Measurements from ENCODE around the gene AP1M1. TPM values are rescaled to one million over a fixed set of nuclear protein-coding genes. Genes with fewer than 3 reads are reported as not detected.
"Not testable (repeated sequence)": the region's sequence is repeated elsewhere in the genome, so short reads cannot be mapped to it uniquely, and the experiment has no call there.

The AP1M1 gene
- total RNA-seq, 1 donor: 43.8 TPM

DNA sequence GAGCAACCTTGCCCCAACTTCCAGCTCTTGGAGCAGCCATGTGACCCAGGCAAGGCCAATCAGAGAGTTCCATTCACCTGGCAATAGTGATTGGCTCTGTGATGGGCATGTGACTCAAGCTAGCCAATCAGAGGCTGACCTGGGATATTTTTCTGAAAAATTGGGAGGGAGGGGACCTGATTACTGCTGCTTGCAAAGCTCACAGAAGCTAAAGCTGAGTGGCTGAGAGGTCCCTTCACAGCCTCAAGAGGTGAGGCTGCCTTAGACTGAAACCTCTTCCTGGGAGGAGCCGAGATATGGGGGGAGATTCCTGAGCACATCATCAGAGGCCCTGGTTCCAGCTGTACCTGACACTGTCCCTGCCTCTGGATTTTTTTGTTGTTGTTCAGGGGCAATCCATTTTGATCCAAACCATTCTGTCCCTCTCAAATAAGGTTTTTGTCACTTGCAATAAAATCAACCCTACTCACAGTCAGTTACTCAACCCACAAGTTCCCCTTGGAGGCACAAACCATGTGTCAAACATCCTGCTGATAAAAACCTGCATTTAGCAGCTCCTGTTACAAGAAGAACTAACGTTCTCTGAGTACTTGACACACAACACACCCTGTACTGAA, 29.1 kb upstream of the AP1M1 start:
- Histone ChIP-seq H3K9me3 (ENCODE audit: low read depth, low read length) (no peaks in the 10 kb centered on the region), H3K4me3 (ENCODE audit: low read length) (no peak overlapping the region)

DNA sequence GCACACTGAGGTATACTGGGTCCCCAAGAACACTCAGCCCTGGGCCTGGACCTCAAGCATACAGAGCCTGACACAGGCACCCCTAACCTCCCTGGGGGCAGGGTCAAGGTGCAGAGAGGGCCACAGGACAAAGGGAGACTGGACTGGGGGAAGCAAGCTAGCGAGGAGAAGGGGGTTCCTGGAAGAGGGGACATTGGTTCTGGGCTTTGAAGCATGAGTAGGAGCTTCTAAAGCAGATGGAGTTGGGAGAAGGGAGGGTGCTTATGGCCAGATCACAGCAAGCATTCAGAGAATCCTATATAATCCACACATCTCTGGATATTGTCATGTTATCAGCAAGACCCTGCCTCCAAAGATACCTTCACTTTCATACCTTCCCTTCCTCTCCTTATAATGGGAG, 27.6 kb upstream of the AP1M1 start:
- Histone ChIP-seq H3K9me3 (ENCODE audit: low read depth, low read length) (no peaks in the 10 kb centered on the region), H3K4me3 (ENCODE audit: low read length) (no peak overlapping the region), H3K4me1 (ENCODE audit: insufficient read depth, low read length) (peaks cover 22% of the 10 kb centered on the region), H3K27me3 (ENCODE audit: insufficient read depth, low read length) (no peaks in the 10 kb centered on the region)

More for the DNA sequence above, 29.1 kb upstream of the AP1M1 start:
- peaks cover 22% of the 10 kb centered on the region for H3K4me1 ChIP-seq (ENCODE audit: insufficient read depth, low read length)
- H3K27me3 ChIP-seq (ENCODE audit: insufficient read depth, low read length): no peaks in the 10 kb centered on the region

DNA sequence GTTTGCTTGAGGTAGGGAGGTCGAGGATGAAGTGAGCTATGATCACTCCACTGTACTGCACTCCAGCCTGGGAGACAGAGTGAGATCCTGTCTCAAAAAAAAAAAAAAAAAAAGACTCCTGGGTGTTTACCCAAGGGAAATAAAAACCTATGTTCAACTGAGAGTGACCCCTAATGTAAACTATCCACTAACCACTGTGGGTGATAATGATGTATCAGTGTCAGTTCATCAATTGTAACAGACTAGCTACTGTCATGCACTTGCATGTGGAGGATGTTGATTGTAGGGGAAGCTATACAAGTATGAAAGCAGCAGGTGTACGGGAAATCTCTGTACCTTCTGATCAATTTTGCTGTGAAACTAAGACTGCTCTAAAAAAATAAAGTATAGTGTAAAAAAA, 21.8 kb upstream of the AP1M1 start:
- Histone ChIP-seq H3K4me3 (ENCODE audit: low read length) (no peak overlapping the region), H3K4me1 (ENCODE audit: insufficient read depth, low read length) (peaks cover 6% of the 10 kb centered on the region), H3K9me3 (ENCODE audit: low read depth, low read length) (no peaks in the 10 kb centered on the region)

DNA sequence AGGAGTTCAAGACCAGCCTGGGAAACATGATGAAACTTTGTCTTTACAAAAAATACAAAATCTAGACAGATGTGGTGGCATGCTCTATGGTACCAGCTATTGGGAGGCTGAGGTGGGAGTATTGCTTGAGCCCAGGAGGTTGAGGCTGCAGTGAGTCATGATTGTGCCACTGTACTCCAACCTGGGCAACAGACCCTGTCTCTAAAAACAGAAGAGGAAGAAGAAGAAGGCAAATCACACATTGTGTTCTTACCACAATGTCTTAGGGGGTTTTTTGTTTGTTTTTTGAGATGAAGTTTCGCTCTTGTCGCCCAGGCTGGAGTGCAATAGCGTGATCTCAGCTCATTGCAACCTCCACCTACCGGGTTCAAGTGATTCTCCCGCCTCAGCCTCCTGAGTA, 18.8 kb upstream of the AP1M1 start:
- H3K4me1 ChIP-seq (ENCODE audit: insufficient read depth, low read length): peaks cover 14% of the 10 kb centered on the region
- H3K4me3 ChIP-seq (ENCODE audit: low read length); H3K27me3 ChIP-seq (ENCODE audit: insufficient read depth, low read length); H3K9me3 ChIP-seq (ENCODE audit: low read depth, low read length): not testable (repeated sequence)

More for the DNA sequence above, 21.8 kb upstream of the AP1M1 start:
- no peaks in the 10 kb centered on the region for H3K27me3 ChIP-seq (ENCODE audit: insufficient read depth, low read length)

DNA sequence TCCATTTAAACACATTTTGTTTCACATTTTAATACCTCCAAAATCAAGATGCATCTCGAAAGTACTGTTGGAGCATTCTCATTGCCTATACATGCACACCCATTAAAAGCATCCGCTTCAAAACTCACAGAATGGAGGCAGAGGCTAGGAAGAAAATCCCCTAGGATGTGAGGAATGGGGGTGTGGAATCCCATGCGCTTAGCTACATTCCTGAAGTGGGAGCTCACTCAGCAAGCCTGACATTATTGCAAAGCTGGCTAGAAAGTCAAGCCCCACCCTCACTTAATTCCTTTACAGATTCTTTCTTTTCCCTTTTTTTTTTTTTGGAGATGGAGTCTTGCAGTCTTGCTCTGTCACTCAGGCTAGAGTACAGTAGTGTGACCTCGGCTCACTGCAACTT, 17.1 kb upstream of the AP1M1 start:
- no peaks in the 10 kb centered on the region for H3K9me3 ChIP-seq (ENCODE audit: low read depth, low read length)

DNA sequence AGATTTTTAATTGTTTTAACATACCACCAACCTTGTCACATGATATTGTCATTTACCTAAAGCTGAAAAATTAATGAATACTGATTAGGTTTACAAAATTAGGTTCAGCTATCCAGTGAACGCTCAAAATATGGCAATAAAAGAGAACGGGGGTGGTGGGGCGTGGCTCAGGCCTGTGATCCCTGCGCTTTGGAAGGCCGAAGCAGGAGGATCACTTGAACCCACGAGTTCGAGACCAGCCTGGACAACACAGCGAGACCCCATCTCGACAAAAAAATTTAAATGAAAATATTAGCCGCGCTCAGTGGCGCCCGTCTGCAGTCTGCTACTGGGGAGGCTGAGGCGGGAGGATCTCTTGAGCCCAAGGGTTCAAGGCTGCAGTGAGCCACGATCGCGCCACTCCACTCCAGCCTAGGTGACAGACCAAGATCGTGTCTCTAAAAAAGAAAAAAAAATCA, 13.0 kb upstream of the AP1M1 start:
- Histone ChIP-seq H3K4me3 (ENCODE audit: low read length) (peak overlapping the region; percentile 86), H3K4me1 (ENCODE audit: insufficient read depth, low read length) (peaks cover 30% of the 10 kb centered on the region), H3K9me3 (ENCODE audit: low read depth, low read length) (no peaks in the 10 kb centered on the region), H3K27me3 (ENCODE audit: insufficient read depth, low read length) (no peaks in the 10 kb centered on the region)

More for the DNA sequence above, 17.1 kb upstream of the AP1M1 start:
- Histone ChIP-seq H3K27me3 (ENCODE audit: insufficient read depth, low read length) (no peaks in the 10 kb centered on the region), H3K4me3 (ENCODE audit: low read length) (no peak overlapping the region), H3K4me1 (ENCODE audit: insufficient read depth, low read length) (peaks cover 17% of the 10 kb centered on the region)

DNA sequence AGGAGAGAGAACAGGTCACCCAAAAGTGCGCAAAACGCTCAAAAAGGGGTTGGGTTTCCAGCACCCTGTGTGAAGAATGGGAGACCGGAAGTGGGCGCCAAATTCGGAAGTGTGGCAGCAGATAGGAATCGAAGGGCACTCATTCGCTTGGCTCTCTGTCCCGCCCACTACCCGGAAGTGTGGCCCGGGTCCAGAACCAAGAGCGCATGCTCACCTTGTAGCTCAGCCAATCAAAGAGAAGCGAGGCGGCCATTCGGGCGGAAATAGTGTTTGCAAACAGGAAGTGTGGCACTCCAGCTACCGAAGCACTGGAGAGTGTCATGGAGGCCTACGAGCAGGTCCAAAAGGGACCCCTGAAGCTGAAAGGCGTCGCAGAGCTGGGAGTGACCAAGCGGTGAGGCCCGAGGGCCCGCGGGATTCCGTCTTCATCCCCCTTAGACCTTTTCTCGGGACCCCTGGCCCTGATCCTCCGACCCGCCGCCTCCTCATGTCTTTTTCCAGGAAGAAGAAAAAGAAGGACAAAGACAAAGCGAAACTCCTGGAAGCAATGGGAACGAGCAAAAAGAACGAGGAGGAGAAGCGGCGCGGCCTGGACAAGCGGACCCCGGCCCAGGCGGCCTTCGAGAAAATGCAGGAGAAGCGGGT, 12.5 kb upstream of the AP1M1 start, which contains the start of gene FAM32A:
TSS of gene FAM32A (plus strand) at position 288 of the 645 bp plus-strand sequence. CDS start at position 321, 33 bp downstream.
- Histone ChIP-seq H3K4me3 (ENCODE audit: low read length) (peak within 1 kb of the TSS; percentile 86), H3K4me1 (ENCODE audit: insufficient read depth, low read length) (peaks cover 30% of the 10 kb centered on the region), H3K27me3 (ENCODE audit: insufficient read depth, low read length) (no peaks in the 10 kb centered on the region), H3K9me3 (ENCODE audit: low read depth, low read length) (no peaks in the 10 kb centered on the region)

DNA sequence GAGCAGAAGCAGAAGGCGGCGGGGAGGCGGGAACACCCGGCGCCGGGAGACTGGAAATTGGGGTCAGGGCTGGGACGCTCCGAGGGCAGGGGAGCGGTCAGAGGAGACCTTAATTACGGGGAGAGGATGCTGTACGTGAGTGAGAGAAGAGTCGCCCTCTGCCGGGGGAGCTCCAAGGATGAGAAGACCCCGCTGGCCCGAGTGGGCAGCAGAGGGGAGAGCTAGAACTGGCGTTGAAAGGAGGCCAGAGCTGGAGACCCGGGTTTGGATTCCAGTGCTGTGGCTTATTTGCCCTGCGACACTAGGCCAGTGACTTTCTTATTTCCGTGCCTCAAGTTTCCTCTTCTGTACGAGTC, 12.0 kb upstream of the AP1M1 start:
- no peaks in the 10 kb centered on the region for H3K27me3 ChIP-seq (ENCODE audit: insufficient read depth, low read length)
- H3K4me3 ChIP-seq (ENCODE audit: low read length): peak overlapping the region; percentile 86
- H3K4me1 ChIP-seq (ENCODE audit: insufficient read depth, low read length): peaks cover 30% of the 10 kb centered on the region
- no peaks in the 10 kb centered on the region for H3K9me3 ChIP-seq (ENCODE audit: low read depth, low read length)

DNA sequence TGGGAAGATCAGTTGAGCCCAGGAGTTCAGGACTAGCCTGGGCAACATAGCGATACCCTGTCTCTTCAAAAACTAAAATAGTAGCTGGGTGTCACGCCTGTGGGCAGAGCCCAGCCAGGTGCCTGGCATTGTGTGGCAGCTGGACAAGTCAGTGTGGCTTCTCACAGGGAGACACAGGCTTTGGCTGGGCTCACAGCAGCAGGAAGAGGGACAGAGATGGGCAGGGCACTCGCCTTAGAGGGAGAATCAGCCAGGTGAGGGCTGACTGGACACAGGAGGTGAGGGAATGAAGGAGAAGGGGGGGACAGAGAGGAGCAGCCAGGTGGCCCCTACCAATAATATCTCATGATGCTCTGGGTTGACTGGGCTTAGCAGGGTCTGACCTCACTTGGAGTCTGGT, 9.2 kb upstream of the AP1M1 start:
- Histone ChIP-seq H3K9me3 (ENCODE audit: low read depth, low read length) (no peaks in the 10 kb centered on the region), H3K27me3 (ENCODE audit: insufficient read depth, low read length) (no peaks in the 10 kb centered on the region), H3K4me1 (ENCODE audit: insufficient read depth, low read length) (peaks cover 17% of the 10 kb centered on the region), H3K4me3 (ENCODE audit: low read length) (no peak overlapping the region)

DNA sequence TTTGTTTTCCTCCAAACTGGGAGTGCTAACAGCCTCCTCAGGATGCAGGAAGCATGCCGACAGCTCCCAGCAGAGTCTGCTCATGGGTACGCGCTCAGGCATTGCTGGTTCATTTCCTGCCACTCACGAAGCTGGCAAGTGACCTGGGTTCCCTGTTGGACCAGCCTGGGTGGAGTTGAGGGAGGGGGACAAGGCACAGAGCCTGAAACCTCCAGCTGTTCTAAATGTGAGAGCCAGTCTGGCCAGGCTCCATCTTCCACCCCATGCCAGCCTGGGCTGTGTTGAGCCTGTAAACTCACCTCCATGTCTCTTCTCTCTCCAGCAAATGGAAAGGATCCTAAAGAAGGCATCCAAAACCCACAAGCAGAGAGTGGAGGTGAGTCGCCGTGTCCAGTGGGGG, 7.5 kb upstream of the AP1M1 start:
- Histone ChIP-seq H3K4me3 (ENCODE audit: low read length) (no peak overlapping the region), H3K9me3 (ENCODE audit: low read depth, low read length) (no peaks in the 10 kb centered on the region), H3K27me3 (ENCODE audit: insufficient read depth, low read length) (no peaks in the 10 kb centered on the region), H3K4me1 (ENCODE audit: insufficient read depth, low read length) (peaks cover 13% of the 10 kb centered on the region)

DNA sequence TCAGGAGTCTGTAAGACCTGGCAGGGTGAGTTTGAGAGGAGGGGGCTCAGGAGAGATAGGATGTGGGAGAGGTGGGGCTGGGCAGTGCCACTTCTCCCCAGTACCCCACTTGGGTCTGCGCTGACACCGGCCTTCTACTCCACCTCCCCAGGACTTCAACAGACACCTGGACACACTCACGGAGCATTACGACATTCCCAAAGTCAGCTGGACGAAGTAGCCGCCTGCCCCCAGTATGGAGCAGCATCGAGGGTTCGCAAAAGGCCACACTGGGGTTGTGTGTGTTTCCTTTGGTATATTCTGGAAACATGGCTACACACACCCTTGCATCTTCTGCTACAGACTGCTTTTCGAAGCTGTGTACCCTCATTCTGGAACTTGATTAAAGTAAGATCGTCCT, 7.0 kb upstream of the AP1M1 start:
- Histone ChIP-seq H3K9me3 (ENCODE audit: low read depth, low read length) (no peaks in the 10 kb centered on the region), H3K27me3 (ENCODE audit: insufficient read depth, low read length) (no peaks in the 10 kb centered on the region), H3K4me1 (ENCODE audit: insufficient read depth, low read length) (peaks cover 13% of the 10 kb centered on the region), H3K4me3 (ENCODE audit: low read length) (no peak overlapping the region)

DNA sequence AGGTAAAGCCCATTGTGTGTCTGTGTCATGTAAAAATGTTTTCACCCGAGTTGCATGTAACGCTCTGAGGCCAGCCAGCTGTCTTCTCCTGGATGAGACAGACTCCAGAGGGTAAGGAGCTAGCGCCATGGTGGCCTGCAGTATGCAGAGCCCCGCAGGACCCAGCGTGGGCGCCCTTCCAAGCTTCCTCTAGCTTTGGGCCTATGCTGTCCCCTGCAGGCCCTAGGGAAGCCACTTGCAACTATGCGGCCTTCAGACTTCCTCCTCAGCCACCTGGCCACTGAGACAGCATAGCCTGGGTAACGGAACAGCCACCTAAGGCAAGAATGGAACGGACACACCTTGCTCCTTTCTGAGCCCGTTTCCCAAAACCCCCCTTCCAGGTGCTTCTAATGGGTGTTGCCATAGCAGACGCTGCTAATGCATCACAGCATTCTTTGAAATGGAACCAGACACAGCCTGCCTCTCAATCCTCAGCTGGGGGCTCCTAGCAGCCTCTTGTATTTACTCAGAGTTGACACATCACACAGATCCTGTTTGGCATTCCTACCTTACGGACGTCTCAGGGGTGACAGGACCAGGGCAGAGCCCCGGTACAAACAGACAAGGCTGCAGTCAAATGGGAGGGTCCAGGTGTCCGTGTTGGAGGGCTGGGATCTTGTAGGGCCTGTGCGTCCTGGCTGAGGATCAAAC, 6.3 kb upstream of the AP1M1 start:
- Histone ChIP-seq H3K4me1 (ENCODE audit: insufficient read depth, low read length) (peaks cover 6% of the 10 kb centered on the region), H3K4me3 (ENCODE audit: low read length) (no peak overlapping the region), H3K9me3 (ENCODE audit: low read depth, low read length) (no peaks in the 10 kb centered on the region), H3K27me3 (ENCODE audit: insufficient read depth, low read length) (no peaks in the 10 kb centered on the region)

DNA sequence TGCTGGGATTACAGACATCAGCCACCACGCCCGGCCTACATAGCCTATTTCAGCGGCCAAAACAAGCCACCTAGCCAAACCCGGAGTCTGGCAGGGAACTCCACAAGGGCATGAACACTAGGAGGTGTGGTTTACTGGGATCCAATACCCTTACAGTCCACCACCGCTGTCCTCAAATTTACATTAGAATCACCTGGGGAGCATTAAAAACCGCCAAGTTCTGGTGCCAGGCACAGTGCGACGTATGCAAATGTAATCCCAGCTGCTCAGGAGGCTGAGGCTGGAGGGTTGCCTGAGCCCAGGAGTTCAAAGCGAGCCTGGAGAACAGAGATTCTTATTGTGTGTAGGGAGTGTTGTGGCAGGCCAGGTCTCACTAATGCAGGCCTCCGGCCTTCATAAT, 4.2 kb upstream of the AP1M1 start:
- no peaks in the 10 kb centered on the region for H3K9me3 ChIP-seq (ENCODE audit: low read depth, low read length)
- H3K27me3 ChIP-seq (ENCODE audit: insufficient read depth, low read length): no peaks in the 10 kb centered on the region
- H3K4me3 ChIP-seq (ENCODE audit: low read length): no peak overlapping the region
- H3K4me1 ChIP-seq (ENCODE audit: insufficient read depth, low read length): peaks cover 14% of the 10 kb centered on the region

DNA sequence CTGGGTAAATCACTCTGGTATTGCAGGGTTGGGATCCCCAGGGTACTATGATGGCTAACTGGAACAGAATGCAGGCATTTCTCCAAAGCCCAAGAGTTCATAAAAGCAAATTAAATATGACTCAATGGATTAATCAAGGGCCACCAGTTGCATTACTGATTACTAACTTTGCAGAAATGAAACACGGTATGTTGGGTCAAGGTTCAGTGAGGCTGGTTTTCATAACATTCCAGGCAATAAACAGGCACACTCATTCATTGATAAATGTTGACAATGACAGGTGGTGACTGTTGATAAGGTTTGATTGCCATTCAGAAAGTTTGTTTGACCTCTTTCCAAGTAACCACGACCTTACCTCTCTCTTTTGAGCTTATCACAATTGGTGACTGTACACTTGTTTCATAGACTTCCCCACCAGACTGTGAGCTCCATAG, 506 bp upstream of the AP1M1 start:
- peaks cover 37% of the 10 kb centered on the region for H3K4me1 ChIP-seq (ENCODE audit: insufficient read depth, low read length)
- H3K4me3 ChIP-seq (ENCODE audit: low read length): peak overlapping the region; percentile 94
- no peaks in the 10 kb centered on the region for H3K9me3 ChIP-seq (ENCODE audit: low read depth, low read length)
- H3K27me3 ChIP-seq (ENCODE audit: insufficient read depth, low read length): no peaks in the 10 kb centered on the region

DNA sequence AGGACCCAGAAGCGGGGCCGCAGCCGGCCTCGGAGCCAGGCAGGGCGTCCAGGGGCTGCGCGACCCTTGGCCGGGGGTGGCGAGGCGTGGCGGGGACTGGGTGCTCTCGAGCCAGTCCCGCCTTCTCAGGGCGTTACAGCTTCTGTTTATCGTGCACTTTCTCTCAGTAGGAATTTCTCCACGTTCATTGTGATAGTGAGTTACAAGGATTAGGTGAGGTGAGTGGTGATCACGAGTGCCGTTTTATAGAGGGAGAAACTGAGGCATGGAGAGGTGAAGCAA, 600 bp downstream of the AP1M1 start:
- no peaks in the 10 kb centered on the region for H3K9me3 ChIP-seq (ENCODE audit: low read depth, low read length)
- H3K4me1 ChIP-seq (ENCODE audit: insufficient read depth, low read length): peaks cover 43% of the 10 kb centered on the region
- no peaks in the 10 kb centered on the region for H3K27me3 ChIP-seq (ENCODE audit: insufficient read depth, low read length)
- peak overlapping the region; percentile 94 for H3K4me3 ChIP-seq (ENCODE audit: low read length)
